GM21576 (cell line): ENCODE measurements around the gene PAPOLA.
"Not testable (repeated sequence)": the region's sequence is repeated elsewhere in the genome, so short reads cannot be mapped to it uniquely, and the experiment has no call there.

Source experiments
- ATAC-seq: cut with Tn5 transposase; IDR thresholded peaks from one replicate; pipeline ENCODE4 v1.9.1; 2021; ENCODE audit warnings: mild to moderate bottlenecking, moderate library complexity; ENCODE audit not compliant: unreplicated experiment

The PAPOLA gene

GRCh38 chr14:96501740-96502620, at the start of gene PAPOLA:
Gene PAPOLA, plus strand, starts transcription at chr14:96502382. Its CDS starts 211 bp downstream, at chr14:96502593.
- ATAC-seq: peak; percentile 87

- no peak for ATAC-seq
These were observed 49.5 kb upstream of the PAPOLA start for GRCh38 chr14:96452684-96453083.

- no peak for ATAC-seq
These were observed 46.6 kb upstream of the PAPOLA start for GRCh38 chr14:96455588-96455987.

GRCh38 chr14:96459851-96460250, 42.3 kb upstream of the PAPOLA start:
- no peak for ATAC-seq

DNA sequence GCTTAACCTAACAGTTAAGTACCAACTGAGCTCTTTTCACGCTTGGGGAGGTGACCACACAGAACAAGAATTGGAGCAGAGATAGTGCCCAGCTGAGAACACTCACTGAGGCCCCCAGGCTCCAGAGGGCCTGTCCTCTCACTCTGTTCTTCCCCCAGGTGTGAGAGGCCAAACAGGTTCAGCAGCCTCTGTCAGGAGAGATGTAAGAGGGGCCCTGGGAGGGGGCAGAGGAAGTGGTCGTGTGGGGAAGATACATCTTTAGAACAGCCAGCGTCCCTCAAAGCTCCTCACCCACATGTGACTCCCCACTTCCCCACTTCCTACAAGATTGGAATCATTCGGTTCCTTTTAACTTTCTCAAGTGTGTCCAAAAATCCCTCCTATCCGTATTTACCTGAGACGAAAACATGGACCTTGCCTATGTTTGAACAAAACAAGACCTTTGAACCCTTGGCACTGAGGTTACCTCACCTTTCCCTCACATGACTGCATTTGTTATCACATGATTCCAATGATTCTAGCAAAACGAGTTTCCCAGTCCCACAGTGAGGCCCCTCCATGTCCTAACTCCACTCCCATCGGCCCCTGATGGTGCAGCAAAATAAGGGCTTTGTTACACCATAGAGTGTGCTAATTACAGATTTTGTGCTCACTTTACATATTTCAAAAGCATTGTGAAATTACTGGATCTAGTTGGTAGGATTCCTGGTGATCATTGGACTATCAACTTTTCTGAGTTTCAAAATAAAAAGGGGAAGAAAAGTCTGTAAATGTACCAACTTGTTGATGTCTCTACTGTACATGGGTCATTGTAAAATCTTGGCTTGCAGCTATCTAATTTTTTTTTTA, 40.0 kb upstream of the PAPOLA start:
- ATAC-seq: no peak

GRCh38 chr14:96464136-96464535, 38.0 kb upstream of the PAPOLA start:
- no peak for ATAC-seq

GRCh38 chr14:96466918-96467317, 35.3 kb upstream of the PAPOLA start:
- no peak for ATAC-seq

DNA sequence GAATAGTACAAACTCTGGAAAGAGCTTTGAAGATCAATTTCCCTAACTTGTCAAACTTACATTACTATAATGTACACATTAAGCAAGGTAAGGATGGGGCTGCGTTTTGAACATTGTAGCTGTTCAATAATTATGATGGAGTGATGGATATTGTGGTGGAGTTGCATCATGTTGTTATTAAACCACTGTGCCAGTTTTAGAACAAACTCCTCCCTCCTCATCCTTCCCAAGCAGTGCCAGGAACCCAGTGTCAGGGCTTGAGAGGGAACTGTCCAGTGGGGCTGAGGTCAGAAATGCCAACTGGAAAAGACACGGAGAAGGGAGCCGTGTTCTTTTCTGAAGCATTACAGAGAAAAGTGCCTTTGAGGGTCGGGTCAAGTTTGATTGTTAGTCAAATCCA, 31.9 kb upstream of the PAPOLA start:
- ATAC-seq: no peak

DNA sequence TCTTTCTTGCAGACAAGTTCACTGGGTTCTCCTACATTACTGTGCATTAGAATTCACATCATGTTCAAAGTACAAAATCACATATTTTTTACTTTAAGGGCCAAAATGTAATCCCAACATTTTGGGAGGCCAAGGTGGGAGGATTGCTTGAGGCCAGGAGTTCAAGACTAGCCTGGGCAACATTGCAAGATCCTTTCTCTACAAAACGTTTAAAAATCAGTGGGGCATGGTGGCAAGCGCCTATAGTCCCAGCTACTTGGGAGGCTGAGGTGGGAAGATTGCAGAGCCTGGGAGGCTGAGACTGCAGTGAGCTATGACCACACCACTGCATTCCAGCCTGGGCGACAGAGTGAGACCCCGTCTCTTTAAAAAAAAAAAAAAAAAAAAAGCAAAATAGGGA, 31.2 kb upstream of the PAPOLA start:
- ATAC-seq: not testable (repeated sequence)

DNA sequence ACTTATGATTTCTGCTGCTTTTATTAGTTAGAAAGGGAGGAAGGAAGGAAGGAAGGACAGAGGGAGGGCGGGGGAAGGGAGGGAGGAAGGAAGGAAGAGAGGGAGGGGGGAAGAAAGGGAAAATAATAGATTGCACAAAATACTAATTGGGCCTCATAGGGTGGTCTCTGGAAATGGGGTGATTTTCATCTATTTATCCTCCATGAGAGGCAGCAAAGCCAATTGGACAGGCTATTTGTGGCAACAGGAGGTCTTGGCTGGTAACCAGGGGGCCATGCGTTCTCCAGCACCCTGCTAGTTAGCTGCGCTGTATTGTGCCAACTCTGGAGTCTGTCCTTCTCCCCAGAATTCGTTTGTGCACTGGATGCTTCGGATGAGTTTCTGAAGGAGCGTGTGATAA, 24.1 kb upstream of the PAPOLA start:
- ATAC-seq: no peak

DNA sequence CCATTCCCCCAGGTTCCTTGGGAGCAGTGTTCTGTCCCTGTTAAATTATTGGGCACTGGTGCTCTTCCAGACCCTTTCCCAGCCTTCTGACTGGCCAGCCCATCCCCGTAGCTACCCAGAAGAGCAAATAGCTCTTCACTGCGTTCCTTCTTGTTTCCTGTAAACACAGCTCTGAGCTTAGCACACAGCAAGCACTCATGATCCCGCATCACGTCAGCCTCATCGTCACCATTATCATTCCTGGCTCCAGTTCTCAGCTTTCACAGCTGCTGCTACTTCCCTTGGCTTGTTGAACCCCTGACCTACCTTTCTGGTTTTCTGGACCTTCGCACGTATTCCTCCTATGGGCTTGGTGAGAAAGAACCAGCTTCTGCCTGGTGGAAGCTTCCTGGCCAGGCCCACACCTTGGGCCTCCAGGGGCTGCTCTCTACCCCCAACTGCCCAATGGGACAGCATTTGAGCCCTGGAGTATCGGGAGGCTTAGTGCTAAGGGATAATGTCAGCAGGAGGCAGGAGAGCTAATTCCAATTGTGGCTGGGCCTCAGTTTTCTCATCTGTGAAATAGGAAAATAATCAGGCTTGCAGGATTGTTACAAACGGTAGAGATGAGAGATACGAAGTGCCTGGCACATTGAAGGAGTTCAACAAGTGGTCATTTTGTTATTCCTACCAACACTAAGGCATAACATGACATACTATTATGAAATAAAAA, 22.6 kb upstream of the PAPOLA start:
- ATAC-seq: no peak

- ATAC-seq: no peak
These were observed 20.4 kb upstream of the PAPOLA start for GRCh38 chr14:96481731-96482314.

- no peak for ATAC-seq
These were observed 19.2 kb upstream of the PAPOLA start for GRCh38 chr14:96482986-96483385.

DNA sequence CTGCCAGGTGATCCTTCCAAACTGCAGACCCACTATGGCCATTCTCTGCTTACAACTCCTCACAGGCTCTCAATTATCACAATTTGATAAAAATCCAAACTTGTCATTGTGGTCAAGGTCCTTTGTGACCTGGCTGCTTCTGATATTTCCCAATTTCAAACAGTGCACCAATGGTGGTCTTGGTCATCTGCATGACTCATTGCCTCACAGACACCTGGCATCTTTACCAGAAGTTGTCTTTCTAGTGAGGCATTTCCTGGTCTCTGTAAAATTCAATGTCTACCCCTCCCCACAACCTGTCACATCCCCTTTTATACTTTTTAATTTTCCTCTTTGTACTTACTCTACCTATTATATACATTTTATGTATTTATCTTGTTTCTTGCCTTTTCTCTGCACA, 17.8 kb upstream of the PAPOLA start:
- no peak for ATAC-seq

GRCh38 chr14:96486705-96487104, 15.5 kb upstream of the PAPOLA start:
- peak; percentile 82 for ATAC-seq

- ATAC-seq: no peak
These were observed 12.9 kb upstream of the PAPOLA start for GRCh38 chr14:96489327-96489726.

- no peak for ATAC-seq
These were observed 9.0 kb upstream of the PAPOLA start for GRCh38 chr14:96493178-96493577.

DNA sequence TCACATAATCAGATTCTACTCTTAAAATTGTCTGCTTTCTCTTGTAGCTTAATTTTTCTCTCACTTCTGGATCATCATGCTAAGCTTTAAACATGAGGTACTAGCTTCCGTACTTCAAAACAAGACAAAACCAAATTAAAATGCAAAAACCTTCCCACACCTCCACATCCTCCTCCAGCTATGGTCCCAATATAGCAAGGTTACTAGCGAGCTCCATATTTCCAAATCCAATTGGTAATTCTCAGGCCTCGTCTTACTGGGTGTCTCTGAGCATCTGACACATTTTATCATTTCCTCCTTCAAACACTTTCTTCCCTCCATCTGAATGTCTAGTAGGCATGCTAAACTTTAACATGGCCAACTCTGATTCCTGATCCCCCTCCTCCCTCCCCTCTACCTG, 7.9 kb upstream of the PAPOLA start:
- no peak for ATAC-seq

- ATAC-seq: peak; percentile 45
These were observed 5.1 kb upstream of the PAPOLA start for GRCh38 chr14:96497087-96497486.

- ATAC-seq: no peak
These were observed 4.6 kb upstream of the PAPOLA start for GRCh38 chr14:96497586-96497985.

GRCh38 chr14:96501217-96501739, 904 bp upstream of the PAPOLA start:
- ATAC-seq: no peak
